Uterus (tissue), 2 donors: ENCODE results near the gene C11orf24.

ENCODE experiments used
- CTCF ChIP-seq, 4 experiments: fragments of 200-600 bp in 2 of 4; fragments of 450-650 bp in 2 of 4; sonication (generic) in 2 of 4; IDR thresholded peaks; one replicate each; pipeline ENCODE4 v1.5.1; 2016 to 2019; ENCODE audit warnings: antibody characterized with exemption in 4 of 4, mild to moderate bottlenecking in 2 of 4, moderate library complexity in 1 of 4
- POLR2A ChIP-seq, 2 donors: fragments of 450-650 bp; IDR thresholded peaks; one replicate each; pipeline ENCODE4 v1.6.1; 2016; ENCODE audit warnings: antibody characterized with exemption in 2 of 2, mild to moderate bottlenecking in 1 of 2, moderate library complexity in 1 of 2

- TF ChIP-seq CTCF (IDR thresholded peaks at IDR 0.05) (no peak), POLR2A (IDR thresholded peaks at IDR 0.05) (no peak)
These were observed 45.4 kb downstream of the C11orf24 start for GRCh38 chr11:68226421-68226820.
